Tibial artery (tissue), 4 donors: ENCODE measurements around the gene FUCA1.

ENCODE experiments used
- DNase-seq, 2 donors: peaks; one replicate each; pipeline ENCODE4 v3.0.0-alpha.2; 2019
- H3K27ac ChIP-seq, 2 donors: fragments of 200-600 bp; sonication (generic) in 1 of 2; 1 replicate in 1 of 2; 2 replicates in 1 of 2; pipeline ENCODE4 v1.5.1; 2018 to 2019; ENCODE audit warnings: mild to moderate bottlenecking in 1 of 2
- H3K27me3 ChIP-seq, 2 donors: fragments of 200-600 bp; sonication (generic) in 1 of 2; one replicate each; pipeline versions ENCODE4 v1.5.1 to v1.6.0; 2016 to 2019
- H3K36me3 ChIP-seq, 3 donors: fragments of 200-600 bp; sonication (generic) in 2 of 3; one replicate each; pipeline ENCODE4 v1.5.1; 2016 to 2019; ENCODE audit warnings: mild to moderate bottlenecking in 2 of 3
- H3K4me1 ChIP-seq, 4 donors: fragments of 200-600 bp; sonication (generic) in 2 of 4; 1 replicate in 3 of 4; 2 replicates in 1 of 4; pipeline ENCODE4 v1.5.1; 2016 to 2019
- H3K4me3 ChIP-seq, 2 donors: fragments of 200-600 bp; sonication (generic) in 1 of 2; 1 replicate in 1 of 2; 2 replicates in 1 of 2; pipeline ENCODE4 v1.5.1; 2018 to 2019; ENCODE audit warnings: mild to moderate bottlenecking in 2 of 2
- H3K9me3 ChIP-seq, 3 donors: fragments of 200-600 bp; sonication (generic) in 1 of 3; one replicate each; pipeline ENCODE4 v1.5.1; 2016 to 2019
- CTCF ChIP-seq, 2 experiments: fragments of 200-600 bp in 1 of 2; fragments of 450-650 bp in 1 of 2; IDR thresholded peaks; one replicate each; pipeline ENCODE4 v1.5.1; 2017 to 2019; ENCODE audit warnings: antibody characterized with exemption in 2 of 2, mild to moderate bottlenecking in 1 of 2, moderate library complexity in 1 of 2
- intact Hi-C: fragments of 100-400 bp; cut with DNase I; formaldehyde crosslinking; loops from one replicate; pipeline ENCODE4 v1.15.0; 2023; ENCODE audit warnings: low total_unique reads

FUCA1 gene

GRCh38 chr1:23867895-23868556, at the start of gene FUCA1:
TSS of gene FUCA1 (minus strand) at chr1:23868290. CDS start at chr1:23868286, 4 bp downstream.
- peak within 1 kb of the TSS; percentile 73 to 82 for H3K4me3 ChIP-seq
- peak; percentile 93 to 97 for TF ChIP-seq CTCF (IDR thresholded peaks at IDR 0.05)
- no peaks in the 10 kb centered on the region for H3K27me3 ChIP-seq
- H3K4me1 ChIP-seq: peaks cover 6 to 16% (median 10%) of the 10 kb centered on the region in 4 donors
- DNase-seq: peak; percentile 93 to 96
- peaks cover 0 to 22% (median 9%) of the 10 kb centered on the region in 3 donors for H3K36me3 ChIP-seq
- intact Hi-C loops: loop anchor here (10.0 kb wide), 1 partner anchor 47 kb away; the partner anchor contains the start of gene CNR2
- peak within 1 kb of the TSS; percentile 71 to 77 for H3K27ac ChIP-seq
- H3K9me3 ChIP-seq: no peaks in the 10 kb centered on the region

GRCh38 chr1:23916209-23917131, 48.4 kb upstream of the FUCA1 start:
- intact Hi-C loops: loop anchor here (5.0 to 10.0 kb wide), 3 partner anchors 52 to 139 kb away; partner anchors contain the start of genes FUCA1 and PITHD1

GRCh38 chr1:23915466-23915865, 47.4 kb upstream of the FUCA1 start:
- peaks cover 0 to 12% (median 4%) of the 10 kb centered on the region in 4 donors for H3K4me1 ChIP-seq
- intact Hi-C loops: loop anchor here (5.0 to 10.0 kb wide), 3 partner anchors 51 to 138 kb away; partner anchors contain the start of genes FUCA1 and PITHD1
- no peak overlapping the region for H3K4me3 ChIP-seq
- H3K27ac ChIP-seq: no peak overlapping the region
- no peaks in the 10 kb centered on the region for H3K9me3 ChIP-seq
- no peaks in the 10 kb centered on the region for H3K36me3 ChIP-seq
- H3K27me3 ChIP-seq: peaks cover 0 to 9% of the 10 kb centered on the region in 2 donors
- no peak for DNase-seq
- TF ChIP-seq CTCF (IDR thresholded peaks at IDR 0.05): no peak

More at GRCh38 chr1:23916209-23917131, 48.4 kb upstream of the FUCA1 start:
- H3K4me3 ChIP-seq: no peak overlapping the region
- no peaks in the 10 kb centered on the region for H3K36me3 ChIP-seq
- H3K27ac ChIP-seq: no peak overlapping the region
- TF ChIP-seq CTCF (IDR thresholded peaks at IDR 0.05): peak; percentile 42 to 52
- no peaks in the 10 kb centered on the region for H3K9me3 ChIP-seq
- H3K27me3 ChIP-seq: peaks cover 0 to 6% of the 10 kb centered on the region in 2 donors
- peaks cover 0 to 22% (median 10%) of the 10 kb centered on the region in 4 donors for H3K4me1 ChIP-seq
- peak; percentile 67 to 76 for DNase-seq

- no peak for TF ChIP-seq CTCF (IDR thresholded peaks at IDR 0.05)
- peaks cover 0 to 7% (median 2%) of the 10 kb centered on the region in 4 donors for H3K4me1 ChIP-seq
- peaks cover 0 to 9% of the 10 kb centered on the region in 2 donors for H3K27me3 ChIP-seq
- no peak overlapping the region for H3K27ac ChIP-seq
- no peak for DNase-seq
- H3K36me3 ChIP-seq: no peaks in the 10 kb centered on the region
- intact Hi-C loops: loop anchor here (5.0 to 10.0 kb wide), 3 partner anchors 50 to 138 kb away; partner anchors contain the start of genes FUCA1 and PITHD1
- H3K4me3 ChIP-seq: no peak overlapping the region
- H3K9me3 ChIP-seq: no peaks in the 10 kb centered on the region
Measured at GRCh38 chr1:23914921-23915320, 46.8 kb upstream of the FUCA1 start.

- no peak for DNase-seq
- intact Hi-C loops: loop anchor here (10.0 kb wide), 2 partner anchors 49 to 99 kb away; partner anchors contain the start of gene FUCA1
- TF ChIP-seq CTCF (IDR thresholded peaks at IDR 0.05): no peak
- no peak within 1 kb of the TSS for H3K4me3 ChIP-seq
- no peaks in the 10 kb centered on the region for H3K4me1 ChIP-seq
- no peaks in the 10 kb centered on the region for H3K36me3 ChIP-seq
- H3K27ac ChIP-seq: no peak within 1 kb of the TSS
- no peaks in the 10 kb centered on the region for H3K9me3 ChIP-seq
- H3K27me3 ChIP-seq: peaks cover 0 to 22% of the 10 kb centered on the region in 2 donors
Measured at GRCh38 chr1:23913212-23913880, 45.3 kb upstream of the FUCA1 start, which contains the start of gene CNR2. TSS of gene CNR2 (minus strand) at chr1:23913362. CDS start at chr1:23875617, 37,745 bp downstream.
